H1 (cell line): Measurements from ENCODE around the gene TBC1D22A. TPM values are rescaled to one million over a fixed set of nuclear protein-coding genes. Genes with fewer than 3 reads are reported as not detected.
A peak's percentile ranks its signal among the peaks of the same experiment; 100 is the strongest.

Source experiments
- CTCF ChIA-PET: fragments of 300-600 bp; sonication (Branson Sonifier 250); formaldehyde crosslinking; loops from one replicate; lab custom pipeline; 2021; ENCODE audit not compliant: partially characterized antibody; lab: Charles Lee
- POLR2A ChIA-PET: fragments of 300-600 bp; sonication (Branson Sonifier 250); formaldehyde crosslinking; loops from one replicate; lab custom pipeline; 2021; ENCODE audit warnings: inconsistent platforms; ENCODE audit not compliant: partially characterized antibody; lab: Charles Lee
- DNase-seq, 2 experiments: peaks; one replicate each; pipeline versions ENCODE4 v3.0.0 to v3.0.0-alpha.2; 2010 to 2022; ENCODE audit warnings: low spot score in 2 of 2, low read depth in 1 of 2, mixed read lengths in 1 of 2
- FAIRE-seq: peaks from 2 replicates; lab custom pipeline; 2011; peaks lifted over from hg19 to GRCh38; lab: Jason Lieb, UNC
- H2AFZ ChIP-seq: 2 replicates; pipeline ENCODE4 v1.8.1; 2012; ENCODE audit warnings: low read length, inconsistent platforms
- H2AK5ac ChIP-seq: 2 replicates; pipeline ENCODE4 v1.6.1; 2013; ENCODE audit warnings: low read depth, low read length
- H2BK120ac ChIP-seq: replicated peaks from 2 replicates; pipeline ENCODE3; 2013; ENCODE audit warnings: low read depth, low read length, inconsistent platforms
- H2BK12ac ChIP-seq: 2 replicates; pipeline ENCODE4 v1.6.1; 2013; ENCODE audit warnings: low read depth, low read length
- H2BK15ac ChIP-seq: 2 replicates; pipeline ENCODE4 v1.6.1; 2013; ENCODE audit warnings: low read length
- H2BK20ac ChIP-seq: 2 replicates; pipeline ENCODE4 v1.6.1; 2013; ENCODE audit warnings: low read length
- H2BK5ac ChIP-seq: 2 replicates; pipeline ENCODE4 v1.6.1; 2013; ENCODE audit warnings: low read depth, low read length
- H3K14ac ChIP-seq: 2 replicates; pipeline ENCODE4 v1.6.1; 2013; ENCODE audit warnings: inconsistent platforms; ENCODE audit not compliant: insufficient read length
- H3K18ac ChIP-seq: 2 replicates; pipeline ENCODE4 v1.6.1; 2013; ENCODE audit warnings: low read length; ENCODE audit errors: extremely low read depth
- H3K23ac ChIP-seq: 2 replicates; pipeline ENCODE4 v1.6.1; 2013; ENCODE audit warnings: inconsistent platforms; ENCODE audit not compliant: insufficient read length
- H3K23me2 ChIP-seq: 2 replicates; pipeline ENCODE4 v1.6.1; 2013; ENCODE audit warnings: low read depth, low read length
- H3K27ac ChIP-seq: 2 replicates; pipeline ENCODE4 v1.6.1; 2011; ENCODE audit warnings: low read depth, low read length, inconsistent platforms
- H3K27me3 ChIP-seq, 4 experiments: replicated peaks in 1 of 4; 1 replicate in 1 of 4; 2 replicates in 3 of 4; pipeline versions ENCODE4 v1.6.1 to v1.8.1; 2011 to 2013; ENCODE audit warnings: low read length in 3 of 4, mild to moderate bottlenecking in 3 of 4, inconsistent platforms in 2 of 4, mixed read lengths in 2 of 4, moderate library complexity in 1 of 4; ENCODE audit not compliant: control insufficient read depth in 3 of 4, insufficient read depth in 3 of 4; ENCODE audit errors: extremely low read depth in 1 of 4
- H3K36me3 ChIP-seq, 4 experiments: 2 replicates each; pipeline versions ENCODE4 v1.6.1 to v1.8.1; 2011 to 2013; ENCODE audit warnings: mild to moderate bottlenecking in 4 of 4, low read length in 3 of 4, moderate library complexity in 2 of 4, control low read depth in 1 of 4, inconsistent platforms in 1 of 4; ENCODE audit not compliant: insufficient read depth in 4 of 4, control insufficient read depth in 2 of 4
- H3K4ac ChIP-seq: replicated peaks from 2 replicates; pipeline ENCODE3; 2013; ENCODE audit warnings: low read length, low read depth, mixed read lengths, inconsistent platforms; ENCODE audit not compliant: insufficient read length
- H3K4me1 ChIP-seq, 4 experiments: replicated peaks in 1 of 4; 1 replicate in 1 of 4; 2 replicates in 3 of 4; pipeline versions ENCODE4 v1.6.1 to v1.8.1; 2011 to 2013; ENCODE audit warnings: low read length in 3 of 4, inconsistent platforms in 2 of 4, mixed read lengths in 1 of 4; ENCODE audit not compliant: insufficient read depth in 4 of 4, control insufficient read depth in 3 of 4
- H3K4me2 ChIP-seq, 2 experiments: 2 replicates each; pipeline versions ENCODE4 v1.6.1 to v1.8.1; 2011 to 2013; ENCODE audit warnings: low read depth in 2 of 2, low read length in 2 of 2, control low read depth in 1 of 2, inconsistent platforms in 1 of 2, mild to moderate bottlenecking in 1 of 2; ENCODE audit not compliant: insufficient read depth in 1 of 2
- H3K4me3 ChIP-seq, 4 experiments: fragments of 200-600, 300-600 bp in 1 of 4; sonication (generic), shearing (Covaris generic), sonication (Bioruptor Twin) in 1 of 4; 2 replicates each; pipeline versions ENCODE4 v1.5.1 to v1.8.1; 2011 to 2016; ENCODE audit warnings: low read length in 4 of 4, low read depth in 3 of 4, control low read depth in 2 of 4, inconsistent platforms in 2 of 4, mild to moderate bottlenecking in 2 of 4, mixed read lengths in 1 of 4, moderate library complexity in 1 of 4; ENCODE audit not compliant: insufficient read depth in 2 of 4; ENCODE audit errors: extremely low read depth in 1 of 4
- H3K56ac ChIP-seq: replicated peaks from 2 replicates; pipeline ENCODE3; 2013; ENCODE audit warnings: low read depth, mild to moderate bottlenecking, mixed read lengths, low read length, inconsistent platforms; ENCODE audit not compliant: insufficient read length
- H3K79me1 ChIP-seq: 2 replicates; pipeline ENCODE4 v1.6.1; 2013; ENCODE audit warnings: low read depth, low read length, control low read depth
- H3K79me2 ChIP-seq, 2 experiments: 2 replicates each; pipeline versions ENCODE4 v1.6.1 to v1.8.1; 2012 to 2013; ENCODE audit warnings: low read length in 2 of 2, mild to moderate bottlenecking in 2 of 2, inconsistent platforms in 1 of 2; ENCODE audit not compliant: insufficient read depth in 2 of 2, control insufficient read depth in 1 of 2
- H3K9ac ChIP-seq, 4 experiments: replicated peaks in 1 of 4; 1 replicate in 1 of 4; 2 replicates in 3 of 4; pipeline versions ENCODE4 v1.6.1 to v1.8.1; 2011 to 2013; ENCODE audit warnings: low read depth in 3 of 4, low read length in 3 of 4, control low read depth in 2 of 4, mild to moderate bottlenecking in 2 of 4, moderate library complexity in 2 of 4, inconsistent platforms in 1 of 4; ENCODE audit errors: extremely low read depth in 1 of 4
- H3K9me3 ChIP-seq, 2 experiments: 2 replicates each; pipeline versions ENCODE4 v1.6.1 to v1.8.1; 2012 to 2013; ENCODE audit warnings: mild to moderate bottlenecking in 2 of 2, moderate library complexity in 2 of 2, control low read depth in 1 of 2, inconsistent platforms in 1 of 2, low read depth in 1 of 2, low read length in 1 of 2, mixed read lengths in 1 of 2; ENCODE audit not compliant: insufficient read depth in 2 of 2
- H4K20me1 ChIP-seq, 2 experiments: replicated peaks in 1 of 2; 2 replicates each; pipeline versions ENCODE3 to v1.8.1; 2011 to 2013; ENCODE audit warnings: inconsistent platforms in 2 of 2, low read length in 2 of 2, mild to moderate bottlenecking in 1 of 2; ENCODE audit not compliant: insufficient read depth in 2 of 2, control insufficient read depth in 1 of 2
- H4K5ac ChIP-seq: 2 replicates; pipeline ENCODE4 v1.6.1; 2013; ENCODE audit warnings: low read length, low read depth, mixed read lengths, inconsistent platforms; ENCODE audit not compliant: insufficient read length
- H4K8ac ChIP-seq: 2 replicates; pipeline ENCODE4 v1.8.0; 2013; ENCODE audit warnings: mild to moderate bottlenecking, moderate library complexity, low read length, inconsistent platforms; ENCODE audit not compliant: insufficient read depth; ENCODE audit errors: extremely low read depth
- H4K91ac ChIP-seq: replicated peaks from 2 replicates; pipeline ENCODE3; 2013; ENCODE audit warnings: low read length, mixed read lengths, inconsistent platforms; ENCODE audit not compliant: insufficient read length
- EGR1 ChIP-seq: IDR thresholded peaks from 2 replicates; pipeline ENCODE4 v1.6.1; 2011; ENCODE audit warnings: low read depth, low read length, borderline replicate concordance
- GABPA ChIP-seq: IDR thresholded peaks from 2 replicates; pipeline ENCODE4 v1.6.1; 2011; ENCODE audit warnings: mild to moderate bottlenecking, low read length, moderate library complexity, borderline replicate concordance; ENCODE audit not compliant: insufficient read depth
- WGBS, 2 experiments: shearing (Covaris generic) in 1 of 2; methylation state at CpG; one replicate each; pipeline versions ENCODE4 v1.1.6 to v1.1.7; 2013 to 2015; ENCODE audit warnings: low lambda C conversion rate in 2 of 2, mixed read lengths in 2 of 2, inconsistent platforms in 1 of 2, low coverage in 1 of 2, missing lambda C conversion rate in 1 of 2; ENCODE audit not compliant: insufficient replicate concordance in 2 of 2, insufficient coverage in 1 of 2, insufficient read length in 1 of 2; ENCODE audit errors: extremely low coverage in 1 of 2, missing lambda C conversion rate in 1 of 2; 5-methylcytosine and 5-hydroxymethylcytosine counted together
- polyA plus RNA-seq, 7 experiments: library from polyadenylated mRNA; depleted of rRNA in 3 of 7; stranded (reverse) in 5 of 7; unstranded in 2 of 7; fragments of >200 nt in 5 of 7; fragments of 200-250 nt in 2 of 7; gene quantifications; 1 replicate in 5 of 7; 2 replicates in 1 of 7; 4 replicates in 1 of 7; pipeline versions ENCODE4 v1.2.1 to v1.2.3, GENCODE V29; 2011 to 2013; ENCODE audit warnings: missing spikeins in 2 of 7, mixed read lengths in 2 of 7
- total RNA-seq: library from RNA; stranded (reverse); fragmentation: NEBNext Ultra II Directional; extraction: Animal tissue kit (Norgen Biotek cat#: 25700); gene quantifications from 2 replicates; pipeline ENCODE4 v1.2.1, GENCODE V29; 2021

Gene TBC1D22A
- total and polyA plus RNA-seq, 2 of the 8 experiments (the other 6 are each of a cell fraction or from before 2014, with no cell fraction given) = 11.9 to 18.4 TPM

GRCh38 chr22:46851311-46851710, 88.9 kb downstream of the TBC1D22A start:
- POLR2A ChIA-PET = no interaction called here
- FAIRE-seq (no peak), DNase-seq (peak in 1 of 2 experiments; percentile 40)
- no peak for TF ChIP-seq GABPA
- TF ChIP-seq EGR1 = no peak

More at GRCh38 chr22:46851311-46851710, 88.9 kb downstream of the TBC1D22A start:
- Histone ChIP-seq H4K20me1 (peaks cover 0 to 3% of the 10 kb centered on the region in 2 experiments), H4K8ac (no peak overlapping the region), H3K79me1 (peaks cover 6% of the 10 kb centered on the region), H4K5ac (no peak overlapping the region), H3K4me1 (peaks cover 0 to 4% (median 3%) of the 10 kb centered on the region in 4 experiments; a peak in 3 of 7 replicates), H3K9ac (no peak overlapping the region), H3K56ac (no peak overlapping the region), H4K91ac (no peak overlapping the region), H3K4me3 (no peak overlapping the region), H3K23me2 (no peaks in the 10 kb centered on the region), H2BK15ac (no peak overlapping the region), H3K9me3 (no peaks in the 10 kb centered on the region), H3K23ac (no peak overlapping the region), H3K4me2 (no peak overlapping the region), H3K27ac (no peak overlapping the region), H2BK120ac (no peak overlapping the region), H3K18ac (no peak overlapping the region), H3K14ac (no peak overlapping the region), H2BK12ac (no peak overlapping the region), H3K79me2 (no peaks in the 10 kb centered on the region), H3K27me3 (no peaks in the 10 kb centered on the region), H3K36me3 (no peaks in the 10 kb centered on the region; a peak in 1 of 8 replicates), H2BK20ac (no peak overlapping the region), H3K4ac (no peak overlapping the region), H2AFZ (no peak overlapping the region), H2BK5ac (no peak overlapping the region), H2AK5ac (no peak overlapping the region)
- CTCF ChIA-PET = interaction anchor here (0.8 to 2.3 kb wide), 5 partner anchors 11 to 47 kb away, joined by 3 to 7 read pairs (median 4); no protein-coding TSS in a partner anchor
- WGBS, 2 experiments = 90% methylated on average over 9 of the region's 9 CpGs; no CpG with 5 or more reads in 1 of the 2 experiments
